ENCODE results near the gene ASGR1. TPM values are rescaled to one million over a fixed set of nuclear protein-coding genes. Genes with fewer than 3 reads are reported as not detected.

Gene ASGR1
- total and polyA plus RNA-seq, 7 experiments from 2014 or later, result 0.79 to 11.9 (median 1.3) TPM; not detected in 3

DNA sequence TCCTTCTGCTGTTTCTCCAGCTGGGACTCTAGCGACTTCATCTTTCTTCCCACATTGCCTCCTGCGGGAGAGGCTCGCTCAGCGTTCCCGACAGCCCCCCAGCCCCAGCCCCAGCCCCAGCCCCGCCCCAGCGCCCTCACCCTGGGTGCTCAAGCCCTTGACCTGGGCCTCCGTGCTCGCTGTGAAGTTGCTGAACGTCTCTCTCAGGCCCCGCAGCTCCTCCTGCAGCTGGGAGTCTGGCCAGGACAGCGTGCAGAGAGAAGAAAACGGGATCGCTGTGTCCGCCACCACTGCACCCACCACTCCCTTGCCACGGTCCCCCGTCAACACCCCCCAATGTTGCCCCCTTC, 2.4 kb downstream of the ASGR1 start:
- no peak overlapping the region for H3K27ac Mint-ChIP-seq
- POLR2A ChIA-PET, result interaction anchor here (1.9 kb wide), 1 partner anchor 131 kb away, joined by 5 read pairs; no protein-coding TSS in a partner anchor
- Histone ChIP-seq H3K4me1 (ENCODE audit: control insufficient read depth in 2 of 2, insufficient read depth in 2 of 2, low read length in 2 of 2) (peaks cover 12 to 23% of the 10 kb centered on the region in 2 donors), H3K27ac (ENCODE audit: low read depth, low read length) (no peak overlapping the region), H3K9me3 (ENCODE audit: control insufficient read depth in 2 of 3, low read length in 3 of 3) (no peaks in the 10 kb centered on the region), H3K4me3 (ENCODE audit: low read length) (no peak overlapping the region), H3K36me3 (ENCODE audit: control insufficient read depth in 2 of 3, insufficient read depth in 3 of 3, low read length in 3 of 3) (no peaks in the 10 kb centered on the region), H3K27me3 (ENCODE audit: control insufficient read depth in 2 of 2, insufficient read depth in 2 of 2, low read length in 2 of 2) (no peaks in the 10 kb centered on the region)
- no peaks in the 10 kb centered on the region for H3K9me3 Mint-ChIP-seq
- CTCF ChIA-PET, result interaction anchor here (0.6 to 2.5 kb wide), 7 partner anchors 11 to 1671 kb away, joined by 3 to 16 read pairs (median 4); no protein-coding TSS in a partner anchor
- H3K4me1 Mint-ChIP-seq, result peaks cover 4 to 13% (median 9%) of the 10 kb centered on the region in 7 donors
- H3K36me3 Mint-ChIP-seq, result no peaks in the 10 kb centered on the region
- H3K27me3 Mint-ChIP-seq, result peaks cover 0 to 19% (median 8%) of the 10 kb centered on the region in 5 donors
- no peak overlapping the region for H3K4me3 Mint-ChIP-seq
- ATAC-seq (no peak), DNase-seq (no peak)
- intact Hi-C loops (cut with micrococcal nuclease), result loop anchor here (1.0 to 2.0 kb wide), 6 partner anchors 28 to 132 kb away; no protein-coding TSS in a partner anchor

DNA sequence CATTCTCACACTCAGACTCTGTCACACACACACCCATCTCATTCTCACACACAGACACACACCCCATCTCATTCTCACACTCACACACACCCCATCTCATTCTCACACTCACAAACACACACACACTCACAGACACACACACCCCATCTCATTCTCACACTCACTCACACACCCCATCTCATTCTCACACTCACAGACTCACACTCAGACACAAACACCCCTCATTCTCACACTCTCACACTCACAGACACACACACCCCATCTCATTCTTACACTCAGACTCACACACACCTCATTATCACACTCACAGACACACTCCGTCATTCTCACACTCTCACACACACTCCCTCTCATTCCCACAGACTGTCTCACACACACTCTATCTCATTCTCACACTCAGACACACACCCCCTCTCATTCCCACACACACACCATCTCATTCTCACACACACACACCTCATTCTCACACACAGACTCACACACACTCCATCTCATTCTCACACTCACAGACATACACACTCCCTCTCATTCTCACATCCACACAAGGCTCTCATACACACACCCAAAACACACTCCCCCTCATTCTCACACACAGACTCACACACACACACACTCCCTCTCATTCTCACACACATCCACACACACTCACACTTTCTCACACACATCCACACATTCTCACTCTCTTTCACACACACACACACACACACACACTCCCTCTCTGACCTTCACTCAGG, 2.9 kb downstream of the ASGR1 start:
- Histone ChIP-seq H3K36me3 (ENCODE audit: control insufficient read depth in 2 of 3, insufficient read depth in 3 of 3, low read length in 3 of 3) (no peaks in the 10 kb centered on the region), H3K4me3 (ENCODE audit: low read length) (no peak overlapping the region), H3K27me3 (ENCODE audit: control insufficient read depth in 2 of 2, insufficient read depth in 2 of 2, low read length in 2 of 2) (no peaks in the 10 kb centered on the region), H3K9me3 (ENCODE audit: control insufficient read depth in 2 of 3, low read length in 3 of 3) (no peaks in the 10 kb centered on the region), H3K27ac (ENCODE audit: low read depth, low read length) (no peak overlapping the region), H3K4me1 (ENCODE audit: control insufficient read depth in 2 of 2, insufficient read depth in 2 of 2, low read length in 2 of 2) (peaks cover 12 to 23% of the 10 kb centered on the region in 2 donors)
- H3K36me3 Mint-ChIP-seq, result no peaks in the 10 kb centered on the region
- H3K4me3 Mint-ChIP-seq, result no peak overlapping the region
- H3K4me1 Mint-ChIP-seq, result peaks cover 4 to 13% (median 9%) of the 10 kb centered on the region in 7 donors
- ChIA-PET CTCF (interaction anchor here (0.6 to 2.5 kb wide), 4 partner anchors 11 to 426 kb away, joined by 3 to 16 read pairs (median 4); no protein-coding TSS in a partner anchor), POLR2A (no interaction called here)
- peaks cover 0 to 19% (median 8%) of the 10 kb centered on the region in 5 donors for H3K27me3 Mint-ChIP-seq
- H3K27ac Mint-ChIP-seq, result no peak overlapping the region
- no peak for DNase-seq
- H3K9me3 Mint-ChIP-seq, result peaks cover 0 to 1% (median 0%) of the 10 kb centered on the region in 11 donors
- intact Hi-C loops (cut with micrococcal nuclease), result loop anchor here in 1 of 2 donors (2.0 kb wide), 2 partner anchors 29 to 39 kb away; no protein-coding TSS in a partner anchor
- no peak for ATAC-seq

DNA sequence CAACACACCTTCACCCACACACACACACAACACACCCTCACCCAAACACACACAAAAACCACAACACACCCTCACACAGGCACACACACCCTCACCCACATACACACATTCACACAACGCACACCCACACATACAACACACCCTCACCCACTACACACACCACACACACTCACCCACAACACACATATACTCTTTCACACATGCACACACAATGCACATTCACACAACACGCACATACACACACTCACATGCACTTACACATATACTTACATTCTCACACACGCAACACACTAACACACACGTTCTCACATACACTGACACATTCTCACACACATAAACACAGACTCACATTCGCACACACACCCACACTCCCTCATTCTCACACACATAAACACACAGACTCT, 3.8 kb downstream of the ASGR1 start:
- ChIA-PET POLR2A (no interaction called here), CTCF (no interaction called here)
- H3K4me1 ChIP-seq (ENCODE audit: control insufficient read depth in 2 of 2, insufficient read depth in 2 of 2, low read length in 2 of 2), result peaks cover 12 to 23% of the 10 kb centered on the region in 2 donors
- H3K27ac Mint-ChIP-seq, result no peak overlapping the region
- peaks cover 0 to 3% (median 0%) of the 10 kb centered on the region in 5 donors for H3K36me3 Mint-ChIP-seq
- peaks cover 0 to 8% (median 3%) of the 10 kb centered on the region in 11 donors for H3K9me3 Mint-ChIP-seq
- no peaks in the 10 kb centered on the region for H3K27me3 ChIP-seq (ENCODE audit: control insufficient read depth in 2 of 2, insufficient read depth in 2 of 2, low read length in 2 of 2)
- ATAC-seq, result no peak
- intact Hi-C loops (cut with micrococcal nuclease), result no loop called here
- DNase-seq, result no peak
- H3K27me3 Mint-ChIP-seq, result peaks cover 0 to 19% (median 8%) of the 10 kb centered on the region in 5 donors
- no peaks in the 10 kb centered on the region for H3K36me3 ChIP-seq (ENCODE audit: control insufficient read depth in 2 of 3, insufficient read depth in 3 of 3, low read length in 3 of 3)
- peaks cover 4 to 13% (median 9%) of the 10 kb centered on the region in 7 donors for H3K4me1 Mint-ChIP-seq
- H3K27ac ChIP-seq (ENCODE audit: low read depth, low read length), result no peak overlapping the region
- no peak overlapping the region for H3K4me3 Mint-ChIP-seq
- H3K9me3 ChIP-seq (ENCODE audit: control insufficient read depth in 2 of 3, low read length in 3 of 3), result no peaks in the 10 kb centered on the region
- H3K4me3 ChIP-seq (ENCODE audit: low read length), result no peak overlapping the region

DNA sequence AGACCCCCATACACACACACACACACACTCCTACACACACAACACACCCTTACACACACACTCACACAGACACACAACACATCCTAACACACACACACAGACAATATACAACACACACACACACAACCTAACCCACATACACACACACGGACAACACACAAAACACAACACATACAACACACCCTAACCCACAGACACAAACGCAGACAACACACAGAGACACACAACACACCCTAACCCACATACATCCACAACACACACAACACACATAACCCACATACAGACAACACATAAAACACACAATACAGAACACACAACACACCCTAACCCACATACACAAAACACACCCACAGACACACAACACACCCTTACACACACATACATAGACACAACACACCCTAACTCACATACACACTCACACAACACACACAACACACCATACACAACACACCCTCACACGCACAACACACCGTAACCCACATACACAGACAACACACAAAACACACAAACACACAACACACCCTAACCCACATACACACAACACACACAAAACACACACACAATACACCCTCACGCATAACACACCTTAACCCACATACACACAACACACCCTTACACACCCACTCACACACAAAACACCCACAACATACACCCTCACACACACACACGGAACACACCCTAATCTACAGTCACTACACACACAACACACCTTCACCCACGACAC, 4.4 kb downstream of the ASGR1 start:
- ChIA-PET POLR2A (no interaction called here), CTCF (no interaction called here)
- H3K4me1 ChIP-seq (ENCODE audit: control insufficient read depth in 2 of 2, insufficient read depth in 2 of 2, low read length in 2 of 2), result peaks cover 12 to 23% of the 10 kb centered on the region in 2 donors
- no peak overlapping the region for H3K27ac ChIP-seq (ENCODE audit: low read depth, low read length)
- peaks cover 0 to 12% (median 4%) of the 10 kb centered on the region in 11 donors for H3K9me3 Mint-ChIP-seq
- DNase-seq, result no peak
- peak overlapping the region; percentile 12 for H3K4me3 ChIP-seq (ENCODE audit: low read length)
- no peaks in the 10 kb centered on the region for H3K36me3 ChIP-seq (ENCODE audit: control insufficient read depth in 2 of 3, insufficient read depth in 3 of 3, low read length in 3 of 3)
- intact Hi-C loops (cut with micrococcal nuclease), result no loop called here
- H3K4me1 Mint-ChIP-seq, result peaks cover 4 to 13% (median 9%) of the 10 kb centered on the region in 7 donors
- H3K4me3 Mint-ChIP-seq, result no peak overlapping the region
- no peaks in the 10 kb centered on the region for H3K27me3 ChIP-seq (ENCODE audit: control insufficient read depth in 2 of 2, insufficient read depth in 2 of 2, low read length in 2 of 2)
- ATAC-seq, result no peak
- H3K27me3 Mint-ChIP-seq, result peaks cover 0 to 19% (median 8%) of the 10 kb centered on the region in 5 donors
- H3K36me3 Mint-ChIP-seq, result peaks cover 0 to 6% (median 0%) of the 10 kb centered on the region in 5 donors
- H3K9me3 ChIP-seq (ENCODE audit: control insufficient read depth in 2 of 3, low read length in 3 of 3), result no peaks in the 10 kb centered on the region
- H3K27ac Mint-ChIP-seq, result no peak overlapping the region

DNA sequence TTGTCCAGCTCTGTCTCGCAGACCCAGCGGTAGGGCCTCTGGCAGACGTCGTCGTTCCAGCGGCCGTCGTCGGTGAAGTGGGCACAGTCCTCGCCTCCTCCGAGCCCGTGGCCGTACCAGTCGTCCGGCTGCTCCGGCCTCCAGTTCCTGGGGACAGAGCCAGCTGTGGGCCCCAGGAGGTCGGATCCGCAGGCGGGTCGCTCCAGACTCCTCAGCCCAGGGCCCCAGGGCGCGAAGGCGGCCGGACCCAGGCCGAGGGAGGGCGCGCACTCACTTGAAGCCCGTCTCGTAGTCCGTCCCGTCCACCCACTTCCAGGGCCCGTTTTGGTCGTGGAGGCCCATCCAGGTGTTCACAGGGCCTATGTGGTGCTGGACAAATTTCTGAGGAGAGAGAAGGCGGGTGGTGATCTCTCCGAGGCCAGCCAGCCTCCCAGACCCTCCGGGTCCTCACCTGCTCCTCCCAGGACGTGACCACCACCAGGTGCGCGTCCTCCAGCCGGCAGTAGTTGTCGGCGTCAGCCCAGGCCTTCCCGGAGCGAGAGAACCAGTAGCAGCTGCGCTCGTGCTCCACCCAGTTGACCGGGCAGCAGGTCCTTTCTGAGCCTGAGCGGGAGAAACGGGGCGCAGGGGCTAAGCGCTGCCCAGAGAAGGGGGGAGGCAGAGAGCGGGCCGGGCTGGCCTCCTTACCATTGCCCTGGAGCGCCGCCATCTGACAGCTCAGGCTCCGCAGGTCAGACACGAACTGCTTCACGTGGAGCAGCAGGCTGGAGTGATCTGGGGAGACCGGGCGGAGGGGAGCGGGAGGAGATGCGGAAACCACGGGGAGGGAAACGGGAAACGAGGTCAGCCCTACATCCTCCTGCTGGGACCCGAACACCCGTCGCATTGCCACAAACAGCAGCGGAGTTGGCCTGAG, 5.2 kb downstream of the ASGR1 start:
- H3K36me3 ChIP-seq (ENCODE audit: control insufficient read depth in 2 of 3, insufficient read depth in 3 of 3, low read length in 3 of 3), result no peaks in the 10 kb centered on the region
- ChIA-PET CTCF (no interaction called here), POLR2A (no interaction called here)
- Mint-ChIP-seq H3K36me3 (peaks cover 0 to 6% (median 0%) of the 10 kb centered on the region in 5 donors), H3K9me3 (peaks cover 0 to 19% (median 6%) of the 10 kb centered on the region in 11 donors), H3K27ac (no peak overlapping the region), H3K4me1 (peaks cover 4 to 17% (median 9%) of the 10 kb centered on the region in 7 donors), H3K4me3 (peak overlapping the region in 1 of 10 donors; percentile 32), H3K27me3 (peaks cover 0 to 19% (median 8%) of the 10 kb centered on the region in 5 donors)
- H3K4me3 ChIP-seq (ENCODE audit: low read length), result peak overlapping the region; percentile 12
- H3K9me3 ChIP-seq (ENCODE audit: control insufficient read depth in 2 of 3, low read length in 3 of 3), result no peaks in the 10 kb centered on the region
- no peaks in the 10 kb centered on the region for H3K27me3 ChIP-seq (ENCODE audit: control insufficient read depth in 2 of 2, insufficient read depth in 2 of 2, low read length in 2 of 2)
- H3K27ac ChIP-seq (ENCODE audit: low read depth, low read length), result no peak overlapping the region
- DNase-seq (peak; percentile 27 to 45 (median 35)), ATAC-seq (peak; percentile 82)
- H3K4me1 ChIP-seq (ENCODE audit: control insufficient read depth in 2 of 2, insufficient read depth in 2 of 2, low read length in 2 of 2), result peaks cover 12 to 23% of the 10 kb centered on the region in 2 donors
- intact Hi-C loops (cut with micrococcal nuclease), result no loop called here

All from naive thymus-derived CD4-positive, alpha-beta T cell (primary cell).